Measurements from ENCODE around the gene ADAMTS14.

The ADAMTS14 gene

GRCh38 chr10:70776455-70777005 is 104.2 kb downstream of the ADAMTS14 start:
- Histone ChIP-seq H3K9me3 (no peaks in the 10 kb centered on the region), H3K27me3 (no peaks in the 10 kb centered on the region), H4K20me1 (no peaks in the 10 kb centered on the region), H3K36me3 (no peaks in the 10 kb centered on the region), H3K4me1 (peaks cover 14% of the 10 kb centered on the region), H3K4me2 (no peak overlapping the region), H3K27ac (no peak overlapping the region), H3K4me3 (no peak overlapping the region), H3K9ac (no peak overlapping the region)
- TF ChIP-seq Cebpa-rat (IDR thresholded peaks at IDR 0.05), result no peak

GRCh38 chr10:70777063-70777875 is 105.0 kb downstream of the ADAMTS14 start:
- H3K4me1 ChIP-seq, result peaks cover 18% of the 10 kb centered on the region
- no peaks in the 10 kb centered on the region for H3K36me3 ChIP-seq
- no peak overlapping the region for H3K9ac ChIP-seq
- no peak overlapping the region for H3K4me3 ChIP-seq
- no peaks in the 10 kb centered on the region for H4K20me1 ChIP-seq
- no peaks in the 10 kb centered on the region for H3K27me3 ChIP-seq
- TF ChIP-seq Cebpa-rat (IDR thresholded peaks at IDR 0.05), result no peak
- no peak overlapping the region for H3K4me2 ChIP-seq
- H3K27ac ChIP-seq, result no peak overlapping the region
- no peaks in the 10 kb centered on the region for H3K9me3 ChIP-seq

GRCh38 chr10:70778267-70778924 is 106.1 kb downstream of the ADAMTS14 start:
- Histone ChIP-seq H3K4me1 (peaks cover 28% of the 10 kb centered on the region), H3K4me2 (peak overlapping the region; percentile 55), H3K27ac (peak overlapping the region; percentile 70; the same call in 1 of the 2 replicates), H4K20me1 (no peaks in the 10 kb centered on the region), H3K9ac (no peak overlapping the region), H3K27me3 (no peaks in the 10 kb centered on the region), H3K9me3 (no peaks in the 10 kb centered on the region), H3K36me3 (no peaks in the 10 kb centered on the region), H3K4me3 (no peak overlapping the region)
- TF ChIP-seq Cebpa-rat (IDR thresholded peaks at IDR 0.05), result no peak

- Histone ChIP-seq H3K9me3 (no peaks in the 10 kb centered on the region), H3K27me3 (no peaks in the 10 kb centered on the region), H3K9ac (peak overlapping the region; percentile 22; the same call in 1 of the 2 replicates), H4K20me1 (no peaks in the 10 kb centered on the region), H3K4me3 (no peak overlapping the region), H3K4me1 (peaks cover 28% of the 10 kb centered on the region), H3K4me2 (peak overlapping the region; percentile 55), H3K27ac (peak overlapping the region; percentile 70), H3K36me3 (no peaks in the 10 kb centered on the region)
- TF ChIP-seq Cebpa-rat (IDR thresholded peaks at IDR 0.05), result no peak
Observed at GRCh38 chr10:70779088-70779487, 106.8 kb downstream of the ADAMTS14 start.

GRCh38 chr10:70779511-70780369 is 107.4 kb downstream of the ADAMTS14 start:
- TF ChIP-seq Cebpa-rat (IDR thresholded peaks at IDR 0.05), result no peak

GRCh38 chr10:70780370-70780760 is 108.1 kb downstream of the ADAMTS14 start:
- H3K9me3 ChIP-seq, result no peaks in the 10 kb centered on the region
- H4K20me1 ChIP-seq, result no peaks in the 10 kb centered on the region
- H3K4me3 ChIP-seq, result no peak overlapping the region
- no peaks in the 10 kb centered on the region for H3K27me3 ChIP-seq
- peaks cover 37% of the 10 kb centered on the region for H3K4me1 ChIP-seq
- no peak overlapping the region for H3K9ac ChIP-seq
- no peak overlapping the region for H3K4me2 ChIP-seq
- no peak for TF ChIP-seq Cebpa-rat (IDR thresholded peaks at IDR 0.05)
- no peak overlapping the region for H3K27ac ChIP-seq
- no peaks in the 10 kb centered on the region for H3K36me3 ChIP-seq

More at GRCh38 chr10:70779511-70780369, 107.4 kb downstream of the ADAMTS14 start:
- peak overlapping the region; percentile 55 for H3K4me2 ChIP-seq
- peak overlapping the region; percentile 22; the same call in 1 of the 2 replicates for H3K9ac ChIP-seq
- H4K20me1 ChIP-seq, result no peaks in the 10 kb centered on the region
- H3K27ac ChIP-seq, result peak overlapping the region; percentile 70
- H3K9me3 ChIP-seq, result no peaks in the 10 kb centered on the region
- no peak overlapping the region for H3K4me3 ChIP-seq
- peaks cover 30% of the 10 kb centered on the region for H3K4me1 ChIP-seq
- H3K36me3 ChIP-seq, result no peaks in the 10 kb centered on the region
- no peaks in the 10 kb centered on the region for H3K27me3 ChIP-seq

- no peaks in the 10 kb centered on the region for H4K20me1 ChIP-seq
- no peaks in the 10 kb centered on the region for H3K27me3 ChIP-seq
- H3K36me3 ChIP-seq, result no peaks in the 10 kb centered on the region
- H3K9ac ChIP-seq, result no peak overlapping the region
- H3K9me3 ChIP-seq, result no peaks in the 10 kb centered on the region
- no peak for TF ChIP-seq Cebpa-rat (IDR thresholded peaks at IDR 0.05)
- no peak overlapping the region for H3K27ac ChIP-seq
- H3K4me1 ChIP-seq, result peaks cover 41% of the 10 kb centered on the region
- H3K4me2 ChIP-seq, result no peak overlapping the region
- H3K4me3 ChIP-seq, result no peak overlapping the region
Observed at GRCh38 chr10:70780772-70781171, 108.5 kb downstream of the ADAMTS14 start.

GRCh38 chr10:70781461-70782051 is 109.2 kb downstream of the ADAMTS14 start:
- Histone ChIP-seq H3K4me2 (no peak overlapping the region), H3K27me3 (no peaks in the 10 kb centered on the region), H3K9ac (no peak overlapping the region), H3K4me1 (peaks cover 46% of the 10 kb centered on the region), H3K27ac (no peak overlapping the region), H4K20me1 (no peaks in the 10 kb centered on the region), H3K4me3 (no peak overlapping the region), H3K36me3 (no peaks in the 10 kb centered on the region), H3K9me3 (no peaks in the 10 kb centered on the region)
- no peak for TF ChIP-seq Cebpa-rat (IDR thresholded peaks at IDR 0.05)
